Stimulated activated CD4-positive, alpha-beta T cell treated with anti-CD3 and anti-CD28 coated beads, TNF-alpha, amount 100 ng/mL, for 48 hours (primary cell): ENCODE measurements around the gene NRCAM.
"Not testable (repeated sequence)": the region's sequence is repeated elsewhere in the genome, so short reads cannot be mapped to it uniquely, and the experiment has no call there.

ENCODE experiments used
- DNase-seq, 3 donors: peaks; one replicate each; pipeline ENCODE4 v3.0.0-alpha.2; 2020; ENCODE audit warnings: low read depth in 3 of 3

Gene NRCAM

GRCh38 chr7:108340856-108341411 is 115.3 kb downstream of the NRCAM start:
- DNase-seq, result no peak

GRCh38 chr7:108340406-108340805 is 115.8 kb downstream of the NRCAM start:
- not testable (repeated sequence) for DNase-seq

GRCh38 chr7:108335269-108335918 is 120.8 kb downstream of the NRCAM start:
- no peak for DNase-seq

- DNase-seq, result no peak
Observed at GRCh38 chr7:108332937-108333336, 123.3 kb downstream of the NRCAM start.

- DNase-seq, result no peak
Observed at GRCh38 chr7:108331971-108332370, 124.3 kb downstream of the NRCAM start.

GRCh38 chr7:108330227-108330626 is 126.0 kb downstream of the NRCAM start:
- no peak for DNase-seq

- no peak for DNase-seq
Observed at GRCh38 chr7:108329514-108329913, 126.7 kb downstream of the NRCAM start.

- no peak for DNase-seq
Observed at GRCh38 chr7:108328174-108328651, 128.0 kb downstream of the NRCAM start.

- no peak for DNase-seq
Observed at GRCh38 chr7:108327353-108327752, 128.9 kb downstream of the NRCAM start.

- DNase-seq, result no peak
Observed at GRCh38 chr7:108326938-108327337, 129.3 kb downstream of the NRCAM start.

GRCh38 chr7:108324053-108325038 is 131.9 kb downstream of the NRCAM start:
- no peak for DNase-seq

- DNase-seq, result no peak
Observed at GRCh38 chr7:108322925-108323832, 133.1 kb downstream of the NRCAM start.

- no peak for DNase-seq
Observed at GRCh38 chr7:108322046-108322445, 134.2 kb downstream of the NRCAM start.

GRCh38 chr7:108321359-108321758 is 134.9 kb downstream of the NRCAM start:
- no peak for DNase-seq

- no peak for DNase-seq
Observed at GRCh38 chr7:108316708-108317107, 139.5 kb downstream of the NRCAM start.

GRCh38 chr7:108314551-108314950 is 141.7 kb downstream of the NRCAM start:
- DNase-seq, result no peak

- no peak for DNase-seq
Observed at GRCh38 chr7:108314049-108314448, 142.2 kb downstream of the NRCAM start.

- DNase-seq, result no peak
Observed at GRCh38 chr7:108313086-108313485, 143.2 kb downstream of the NRCAM start.

- DNase-seq, result no peak
Observed at GRCh38 chr7:108311446-108312168, 144.6 kb downstream of the NRCAM start.

GRCh38 chr7:108310351-108310750 is 145.9 kb downstream of the NRCAM start:
- no peak for DNase-seq

GRCh38 chr7:108308903-108309302 is 147.3 kb downstream of the NRCAM start:
- DNase-seq, result no peak
